NCI-H1417 (cell line): ENCODE results near the gene KLHL24.
"Not testable (repeated sequence)": the region's sequence is repeated elsewhere in the genome, so short reads cannot be mapped to it uniquely, and the experiment has no call there.

Experiments used
- DNase-seq, 3 experiments: peaks; one replicate each; lab custom pipeline; 2025; lab: John Stamatoyannopoulos, UW

The KLHL24 gene, protein sequence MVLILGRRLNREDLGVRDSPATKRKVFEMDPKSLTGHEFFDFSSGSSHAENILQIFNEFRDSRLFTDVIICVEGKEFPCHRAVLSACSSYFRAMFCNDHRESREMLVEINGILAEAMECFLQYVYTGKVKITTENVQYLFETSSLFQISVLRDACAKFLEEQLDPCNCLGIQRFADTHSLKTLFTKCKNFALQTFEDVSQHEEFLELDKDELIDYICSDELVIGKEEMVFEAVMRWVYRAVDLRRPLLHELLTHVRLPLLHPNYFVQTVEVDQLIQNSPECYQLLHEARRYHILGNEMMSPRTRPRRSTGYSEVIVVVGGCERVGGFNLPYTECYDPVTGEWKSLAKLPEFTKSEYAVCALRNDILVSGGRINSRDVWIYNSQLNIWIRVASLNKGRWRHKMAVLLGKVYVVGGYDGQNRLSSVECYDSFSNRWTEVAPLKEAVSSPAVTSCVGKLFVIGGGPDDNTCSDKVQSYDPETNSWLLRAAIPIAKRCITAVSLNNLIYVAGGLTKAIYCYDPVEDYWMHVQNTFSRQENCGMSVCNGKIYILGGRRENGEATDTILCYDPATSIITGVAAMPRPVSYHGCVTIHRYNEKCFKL

DNA sequence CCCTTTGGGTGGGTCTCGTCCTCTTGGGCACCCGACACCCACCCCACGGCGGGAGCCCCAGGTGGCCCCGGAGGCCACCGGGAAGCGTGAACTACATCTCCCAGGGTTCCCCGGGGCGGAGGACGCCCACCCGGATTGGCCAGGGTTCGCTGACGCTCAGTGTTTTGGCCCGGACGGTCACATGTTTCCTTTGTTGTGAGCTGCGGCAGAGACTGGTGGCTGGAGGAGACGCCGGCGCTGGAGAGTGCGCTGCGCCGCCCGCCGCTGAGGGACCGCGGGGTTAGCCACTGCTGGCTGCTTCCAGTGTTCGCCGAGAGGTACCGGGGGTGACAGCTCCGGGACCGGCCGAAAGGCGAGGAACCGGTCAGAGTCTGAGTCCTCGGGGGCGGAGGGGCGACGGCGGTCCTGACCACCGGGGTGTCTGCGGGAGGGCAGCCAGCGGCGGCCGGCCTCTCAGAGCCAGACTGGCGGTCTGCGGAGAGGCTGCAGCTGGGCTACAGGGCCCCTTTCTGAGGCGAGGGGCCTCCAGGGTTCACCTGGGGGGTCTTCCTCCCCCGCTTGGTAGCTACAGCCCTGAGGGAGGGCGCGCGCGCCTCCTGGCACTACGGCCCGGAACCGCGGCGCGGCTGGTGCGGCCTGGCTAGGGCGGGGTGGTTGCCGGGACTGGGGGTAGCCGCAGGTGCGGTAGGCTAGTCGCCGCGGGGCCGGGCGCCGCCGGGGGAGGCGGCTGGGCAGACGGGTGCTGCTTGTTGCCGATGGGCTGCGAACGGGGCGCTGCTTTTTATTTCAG lies at the start of gene KLHL24:
Gene KLHL24, plus strand, starts transcription at position 193 of the 790 bp plus-strand sequence. CDS start 14,734 bp downstream, outside the sequence.
- peak; percentile 93 to 98 (median 96) for DNase-seq

GRCh38 chr3:183586477-183586876 lies 48.9 kb upstream of the KLHL24 start:
- DNase-seq, result no peak

GRCh38 chr3:183587336-183587735 lies 48.1 kb upstream of the KLHL24 start:
- no peak for DNase-seq

DNA sequence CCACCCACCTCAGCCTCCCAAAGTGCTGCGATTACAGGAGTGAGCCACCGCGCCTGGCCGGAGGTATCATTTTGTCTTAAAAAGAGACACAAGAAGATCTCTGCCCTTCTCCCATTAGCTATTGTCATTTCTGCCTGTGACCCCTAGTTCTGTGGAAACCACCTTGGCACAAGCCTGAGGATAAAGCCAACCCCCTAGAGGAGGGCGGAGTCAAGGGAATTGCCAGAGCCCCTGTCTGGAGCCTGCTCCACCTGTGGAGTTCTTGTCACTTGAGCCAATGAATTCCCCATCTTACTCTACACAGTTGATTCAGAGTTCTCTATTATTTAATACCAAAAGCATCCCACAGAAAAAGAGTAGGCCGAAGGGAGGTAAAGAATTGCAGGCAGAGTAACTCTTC lies 45.0 kb upstream of the KLHL24 start:
- no peak for DNase-seq

- no peak for DNase-seq
Observed at GRCh38 chr3:183591881-183592521, 43.4 kb upstream of the KLHL24 start.

DNA sequence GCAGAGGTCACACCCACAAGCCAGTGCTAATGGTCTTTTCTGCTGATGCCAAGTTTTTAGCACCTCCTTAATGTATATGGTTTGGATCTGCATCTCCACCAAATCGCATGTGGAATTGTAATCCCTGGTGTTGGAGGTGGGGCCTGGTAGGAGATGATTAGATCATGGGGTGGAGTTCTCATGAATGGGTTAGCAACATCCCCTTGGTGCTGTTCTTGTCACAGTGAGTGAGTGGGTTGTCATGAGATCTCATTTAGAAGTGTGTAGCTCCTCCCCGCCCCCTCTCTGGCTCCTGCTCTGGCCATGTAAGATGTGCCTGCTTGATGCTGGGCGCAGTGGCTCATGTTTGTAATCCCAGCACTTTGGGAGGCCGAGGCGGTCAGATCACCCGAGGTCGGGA lies 42.6 kb upstream of the KLHL24 start:
- no peak for DNase-seq

- DNase-seq, result no peak
Observed at GRCh38 chr3:183594636-183595035, 40.8 kb upstream of the KLHL24 start.

- DNase-seq, result no peak
Observed at GRCh38 chr3:183597959-183598358, 37.5 kb upstream of the KLHL24 start.

- not testable (repeated sequence) for DNase-seq
Observed at GRCh38 chr3:183611326-183611725, 24.1 kb upstream of the KLHL24 start.

GRCh38 chr3:183613366-183614285 lies 21.8 kb upstream of the KLHL24 start:
- peak in 2 of 3 experiments; percentile 17 to 33 for DNase-seq

DNA sequence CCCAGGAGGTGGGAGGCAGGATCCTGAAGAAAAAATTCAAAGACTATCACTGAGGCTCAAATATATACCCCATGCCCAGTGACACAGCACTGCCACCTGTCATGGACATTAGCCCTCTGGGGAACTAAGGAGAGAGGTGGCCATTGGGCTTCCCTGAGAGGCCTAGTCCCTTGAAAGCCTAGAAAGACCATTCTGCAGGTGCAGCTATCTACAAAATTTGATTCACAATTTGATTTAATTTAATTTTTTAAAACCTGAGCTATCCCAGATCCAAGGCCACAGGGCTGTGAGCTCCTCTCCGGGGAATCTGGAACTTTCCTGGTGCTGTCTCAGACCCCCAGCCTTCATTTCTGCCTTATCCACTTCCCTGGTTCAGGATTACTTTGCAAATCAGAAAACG lies 16.9 kb upstream of the KLHL24 start:
- no peak for DNase-seq

DNA sequence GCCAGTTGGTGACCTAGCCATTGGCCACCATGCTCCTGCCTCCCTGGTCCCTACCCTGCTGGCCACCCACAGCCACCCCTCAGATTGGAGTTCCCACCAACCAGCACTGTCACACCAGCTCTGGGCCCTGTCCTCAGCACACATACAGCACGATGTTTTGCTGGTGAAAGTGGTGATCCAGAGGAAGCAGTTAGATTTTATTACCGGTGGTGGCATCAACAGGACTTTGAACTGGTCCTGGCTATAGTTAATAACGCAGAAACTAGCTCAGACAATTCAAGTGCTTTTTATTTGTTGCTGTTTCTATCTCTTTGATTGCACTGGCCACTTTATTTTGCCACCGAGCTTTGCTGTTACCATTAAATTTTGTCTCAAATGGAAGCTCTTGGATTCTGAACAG lies 16.4 kb upstream of the KLHL24 start:
- DNase-seq, result no peak

- peak in 1 of 3 experiments; percentile 40 for DNase-seq
Observed at GRCh38 chr3:183619624-183620251, 15.7 kb upstream of the KLHL24 start.

DNA sequence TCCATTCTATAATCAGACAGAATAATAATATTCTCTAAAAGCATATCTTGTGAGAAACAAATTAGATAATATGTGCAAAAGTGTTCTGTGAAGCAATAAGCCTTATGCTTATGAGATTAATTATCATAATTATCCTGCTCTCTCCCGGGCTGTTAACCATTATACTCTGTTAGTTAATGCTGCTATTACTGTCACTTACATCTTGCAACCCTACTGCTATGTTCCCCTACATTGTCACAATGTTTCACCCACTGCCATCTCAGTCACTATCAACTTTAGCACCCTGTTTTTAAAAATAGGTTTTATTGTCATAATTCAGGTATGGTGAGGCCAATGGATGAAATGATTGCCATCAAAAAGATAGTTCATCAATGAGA lies 15.2 kb upstream of the KLHL24 start:
- peak in 1 of 3 experiments; percentile 40 for DNase-seq

DNA sequence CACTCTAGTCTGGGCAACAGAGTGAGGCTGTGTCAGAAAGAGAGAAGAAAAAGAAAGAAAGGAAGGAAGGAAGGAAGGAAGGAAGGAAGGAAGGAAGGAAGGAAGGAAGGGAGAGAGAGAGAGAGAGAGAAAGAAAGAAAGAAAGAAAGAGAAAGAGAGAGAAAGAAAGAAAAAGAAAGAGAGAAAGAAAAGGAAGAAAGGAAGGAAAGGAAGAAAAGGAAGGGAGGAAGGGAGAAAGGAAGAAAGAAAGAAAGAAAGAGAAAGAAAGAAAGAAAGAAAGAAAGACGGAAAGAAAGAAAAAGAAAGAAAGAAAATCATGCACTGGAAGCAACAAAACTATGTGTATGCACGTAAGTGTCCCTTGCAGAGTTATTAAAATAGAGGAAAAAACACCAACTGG lies 12.9 kb upstream of the KLHL24 start:
- not testable (repeated sequence) for DNase-seq

GRCh38 chr3:183626877-183627594 lies 8.4 kb upstream of the KLHL24 start:
- no peak for DNase-seq

GRCh38 chr3:183629546-183630301 lies 5.7 kb upstream of the KLHL24 start:
- peak in 2 of 3 experiments; percentile 25 to 89 for DNase-seq

- DNase-seq, result no peak
Observed at GRCh38 chr3:183631715-183632114, 3.7 kb upstream of the KLHL24 start.

GRCh38 chr3:183632725-183633124 lies 2.7 kb upstream of the KLHL24 start:
- DNase-seq, result not testable (repeated sequence)
